ENCODE results near the gene PNKP.

DNA sequence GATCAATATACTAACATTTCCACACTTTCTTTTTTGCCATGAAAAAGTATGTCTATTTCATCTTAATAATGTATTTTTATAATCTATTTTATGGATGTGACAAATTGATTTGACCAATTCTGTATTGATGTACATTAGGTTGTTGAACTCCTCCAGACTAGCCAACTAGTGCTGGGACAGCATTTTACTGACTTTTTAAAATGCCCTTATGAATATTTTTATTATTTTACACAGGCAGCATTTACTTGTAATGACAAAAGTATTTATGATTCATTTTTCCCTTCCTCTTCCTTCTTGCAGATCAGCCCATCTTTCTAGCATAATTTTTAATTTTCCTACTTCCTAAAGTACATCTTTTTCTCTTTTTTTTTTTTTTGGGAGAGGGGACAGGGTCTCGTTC lies 53.4 kb downstream of the PNKP start:
- TF ChIP-seq POLR2A (IDR thresholded peaks at IDR 0.05) (no peak), EP300 (IDR thresholded peaks at IDR 0.05) (no peak)
- TF ChIP-seq, protein P1, sequence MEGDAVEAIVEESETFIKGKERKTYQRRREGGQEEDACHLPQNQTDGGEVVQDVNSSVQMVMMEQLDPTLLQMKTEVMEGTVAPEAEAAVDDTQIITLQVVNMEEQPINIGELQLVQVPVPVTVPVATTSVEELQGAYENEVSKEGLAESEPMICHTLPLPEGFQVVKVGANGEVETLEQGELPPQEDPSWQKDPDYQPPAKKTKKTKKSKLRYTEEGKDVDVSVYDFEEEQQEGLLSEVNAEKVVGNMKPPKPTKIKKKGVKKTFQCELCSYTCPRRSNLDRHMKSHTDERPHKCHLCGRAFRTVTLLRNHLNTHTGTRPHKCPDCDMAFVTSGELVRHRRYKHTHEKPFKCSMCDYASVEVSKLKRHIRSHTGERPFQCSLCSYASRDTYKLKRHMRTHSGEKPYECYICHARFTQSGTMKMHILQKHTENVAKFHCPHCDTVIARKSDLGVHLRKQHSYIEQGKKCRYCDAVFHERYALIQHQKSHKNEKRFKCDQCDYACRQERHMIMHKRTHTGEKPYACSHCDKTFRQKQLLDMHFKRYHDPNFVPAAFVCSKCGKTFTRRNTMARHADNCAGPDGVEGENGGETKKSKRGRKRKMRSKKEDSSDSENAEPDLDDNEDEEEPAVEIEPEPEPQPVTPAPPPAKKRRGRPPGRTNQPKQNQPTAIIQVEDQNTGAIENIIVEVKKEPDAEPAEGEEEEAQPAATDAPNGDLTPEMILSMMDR (IDR thresholded peaks at IDR 0.05) = no peak
